Esophagus squamous epithelium (tissue), 5 donors: ENCODE results near the gene ZNF121. TPM values are rescaled to one million over a fixed set of nuclear protein-coding genes. Genes with fewer than 3 reads are reported as not detected.

ENCODE experiments used
- DNase-seq: peaks from one replicate; lab custom pipeline; 2025; lab: John Stamatoyannopoulos, UW
- H3K27ac ChIP-seq, 4 donors: fragments of 200-600 bp; sonication (generic); one replicate each; pipeline ENCODE4 v1.5.1; 2016 to 2019; ENCODE audit warnings: mild to moderate bottlenecking in 1 of 4
- H3K27me3 ChIP-seq, 4 donors: fragments of 200-600 bp; sonication (generic); 1 replicate in 3 of 4; 2 replicates in 1 of 4; pipeline versions ENCODE4 v1.5.1 to v1.6.0; 2017 to 2021; ENCODE audit warnings: antibody characterized with exemption in 1 of 4
- H3K36me3 ChIP-seq, 3 donors: fragments of 200-600 bp; sonication (generic); one replicate each; pipeline ENCODE4 v1.5.1; 2016 to 2019
- H3K4me1 ChIP-seq, 3 donors: fragments of 200-600 bp; sonication (generic); one replicate each; pipeline ENCODE4 v1.5.1; 2017 to 2019
- H3K4me3 ChIP-seq, 4 donors: fragments of 200-600 bp; sonication (generic); 1 replicate in 3 of 4; 2 replicates in 1 of 4; pipeline ENCODE4 v1.5.1; 2016 to 2019; ENCODE audit warnings: mild to moderate bottlenecking in 2 of 4, moderate library complexity in 1 of 4
- H3K9me3 ChIP-seq, 3 donors: fragments of 200-600 bp; sonication (generic); one replicate each; pipeline ENCODE4 v1.5.1; 2016 to 2019
- CTCF ChIP-seq, 6 experiments: fragments of 450-650 bp in 4 of 6; fragments of 200-600 bp in 2 of 6; sonication (generic) in 2 of 6; IDR thresholded peaks; one replicate each; pipeline ENCODE4 v1.5.1; 2016 to 2019; ENCODE audit warnings: antibody characterized with exemption in 6 of 6, mild to moderate bottlenecking in 4 of 6, moderate library complexity in 4 of 6
- POLR2A ChIP-seq, 4 donors: fragments of 450-650 bp; IDR thresholded peaks; one replicate each; pipeline ENCODE4 v1.6.1; 2017; ENCODE audit warnings: antibody characterized with exemption in 4 of 4, mild to moderate bottlenecking in 4 of 4, moderate library complexity in 3 of 4
- WGBS, 2 donors: methylation state at CpG; one replicate each; pipeline ENCODE4 v1.1.5; 2018; 5-methylcytosine and 5-hydroxymethylcytosine counted together
- intact Hi-C: fragments of 100-400 bp; cut with DNase I; formaldehyde crosslinking; loops from one replicate; pipeline ENCODE4 v1.15.0; 2022
- total RNA-seq, 4 donors: library from RNA; depleted of rRNA; stranded (reverse); fragments of >200 nt; gene quantifications; one replicate each; pipeline ENCODE4 v1.1.0, GENCODE V29; 2016
- donor health status: DM: yes; HTN: yes; CAD: no.

ZNF121 gene
- total RNA-seq, 4 donors from 2014 or later: 23.7 to 48.6 (median 31.1) TPM

GRCh38 chr19:9620842-9621155, 36.5 kb upstream of the ZNF121 start:
- intact Hi-C loops: no loop called here
- 0% methylated on average over 3 to 11 of the region's 16 CpGs for WGBS, 2 donors
- DNase-seq: no peak

GRCh38 chr19:9615844-9616243, 31.5 kb upstream of the ZNF121 start:
- DNase-seq: no peak
- TF ChIP-seq POLR2A (IDR thresholded peaks at IDR 0.05): no peak
- no peak for TF ChIP-seq CTCF (IDR thresholded peaks at IDR 0.05)
- intact Hi-C loops: no loop called here

More at GRCh38 chr19:9620842-9621155, 36.5 kb upstream of the ZNF121 start:
- Histone ChIP-seq H3K27me3 (no peaks in the 10 kb centered on the region), H3K36me3 (peaks cover 9 to 39% (median 22%) of the 10 kb centered on the region in 3 donors), H3K4me1 (peaks cover 7 to 42% (median 27%) of the 10 kb centered on the region in 3 donors), H3K4me3 (peak overlapping the region; percentile 68 to 91 (median 74)), H3K9me3 (peaks cover 0 to 4% (median 0%) of the 10 kb centered on the region in 3 donors), H3K27ac (peak overlapping the region; percentile 87 to 96 (median 94))
- TF ChIP-seq CTCF (IDR thresholded peaks at IDR 0.05) (no peak), POLR2A (IDR thresholded peaks at IDR 0.05) (peak in 1 of 4 donors; percentile 12)

GRCh38 chr19:9610484-9611113, 26.3 kb upstream of the ZNF121 start:
- H3K9me3 ChIP-seq: peaks cover 6 to 95% (median 61%) of the 10 kb centered on the region in 3 donors
- H3K4me1 ChIP-seq: no peaks in the 10 kb centered on the region
- TF ChIP-seq POLR2A (IDR thresholded peaks at IDR 0.05) (no peak), CTCF (IDR thresholded peaks at IDR 0.05) (no peak)
- no peak overlapping the region for H3K27ac ChIP-seq
- intact Hi-C loops: no loop called here
- no peaks in the 10 kb centered on the region for H3K27me3 ChIP-seq
- DNase-seq: no peak
- peaks cover 43 to 85% (median 60%) of the 10 kb centered on the region in 3 donors for H3K36me3 ChIP-seq
- H3K4me3 ChIP-seq: no peak overlapping the region
- WGBS, 2 donors: 91 to 93% methylated on average over 2 of the region's 2 CpGs

More at GRCh38 chr19:9615844-9616243, 31.5 kb upstream of the ZNF121 start:
- H3K27ac ChIP-seq: no peak overlapping the region
- H3K27me3 ChIP-seq: no peaks in the 10 kb centered on the region
- peaks cover 0 to 48% (median 34%) of the 10 kb centered on the region in 3 donors for H3K9me3 ChIP-seq
- no peak overlapping the region for H3K4me3 ChIP-seq
- peaks cover 42 to 88% (median 71%) of the 10 kb centered on the region in 3 donors for H3K36me3 ChIP-seq
- peaks cover 7 to 14% (median 7%) of the 10 kb centered on the region in 3 donors for H3K4me1 ChIP-seq

- intact Hi-C loops: no loop called here
- peaks cover 6 to 86% (median 55%) of the 10 kb centered on the region in 3 donors for H3K9me3 ChIP-seq
- TF ChIP-seq CTCF (IDR thresholded peaks at IDR 0.05) (no peak), POLR2A (IDR thresholded peaks at IDR 0.05) (no peak)
- WGBS, 2 donors: 79 to 89% methylated on average over 4 to 5 of the region's 5 CpGs
- no peak for DNase-seq
- no peaks in the 10 kb centered on the region for H3K4me1 ChIP-seq
- H3K27me3 ChIP-seq: no peaks in the 10 kb centered on the region
- H3K27ac ChIP-seq: no peak overlapping the region
- peaks cover 38 to 68% (median 43%) of the 10 kb centered on the region in 3 donors for H3K36me3 ChIP-seq
- H3K4me3 ChIP-seq: no peak overlapping the region
Measured at GRCh38 chr19:9608912-9609311, 24.6 kb upstream of the ZNF121 start.

GRCh38 chr19:9597027-9597426, 12.7 kb upstream of the ZNF121 start:
- intact Hi-C loops: no loop called here
- Histone ChIP-seq H3K4me3 (no peak overlapping the region), H3K27ac (peak overlapping the region; percentile 75 to 90 (median 80)), H3K9me3 (peaks cover 0 to 22% (median 0%) of the 10 kb centered on the region in 3 donors), H3K27me3 (no peaks in the 10 kb centered on the region), H3K36me3 (no peaks in the 10 kb centered on the region), H3K4me1 (peaks cover 0 to 9% (median 5%) of the 10 kb centered on the region in 3 donors)
- peak in 1 of 6 experiments; percentile 21 for TF ChIP-seq CTCF (IDR thresholded peaks at IDR 0.05)
- TF ChIP-seq POLR2A (IDR thresholded peaks at IDR 0.05): no peak
- no peak for DNase-seq
- WGBS, 2 donors: 32 to 37% methylated on average over 3 of the region's 3 CpGs
